ENCODE results near the gene NCK2. TPM values are rescaled to one million over a fixed set of nuclear protein-coding genes. Genes with fewer than 3 reads are reported as not detected.
"Not testable (repeated sequence)": the region's sequence is repeated elsewhere in the genome, so short reads cannot be mapped to it uniquely, and the experiment has no call there.

Gene NCK2
- total RNA-seq, 1 experiment from 2014 or later: 51.3 TPM

DNA sequence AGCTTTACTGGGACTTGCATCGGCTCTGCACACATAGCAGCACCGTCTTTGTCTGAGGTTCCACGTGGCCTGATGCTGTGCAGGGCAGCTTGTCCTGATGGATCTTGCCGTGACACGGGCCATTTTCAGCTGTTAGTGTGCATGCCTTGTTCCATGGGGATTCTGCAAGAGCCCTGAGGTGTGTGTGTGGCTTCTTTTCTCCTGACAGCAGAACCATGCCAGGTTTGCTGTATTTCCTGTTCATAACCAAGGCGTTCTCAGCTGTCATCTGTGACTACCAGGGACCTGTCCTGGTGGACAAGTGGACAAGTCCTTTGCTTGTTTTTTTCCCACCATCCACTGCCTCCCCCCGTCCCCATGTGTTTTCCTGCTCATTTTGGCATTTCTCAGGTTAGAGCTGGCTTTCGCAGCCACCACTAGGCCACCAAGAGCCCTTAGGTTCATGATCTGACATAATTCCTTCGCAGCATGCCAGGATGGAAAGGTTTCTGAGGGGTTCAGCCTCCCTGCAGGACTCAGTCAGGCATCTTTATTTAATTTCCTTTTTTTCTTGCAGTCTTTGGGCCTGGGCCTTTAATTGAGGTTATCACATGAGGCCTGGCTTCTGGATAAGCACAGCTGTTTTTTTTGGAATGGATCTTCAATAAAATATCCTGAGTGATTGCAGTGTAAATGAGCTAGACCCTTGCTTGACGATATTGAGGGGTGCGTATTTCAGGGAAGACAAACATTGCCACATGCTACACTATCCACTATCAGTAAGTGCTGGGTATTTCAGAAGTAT is 139.4 kb downstream of the NCK2 start:
- no peak for DNase-seq (ENCODE audit: low read depth)

DNA sequence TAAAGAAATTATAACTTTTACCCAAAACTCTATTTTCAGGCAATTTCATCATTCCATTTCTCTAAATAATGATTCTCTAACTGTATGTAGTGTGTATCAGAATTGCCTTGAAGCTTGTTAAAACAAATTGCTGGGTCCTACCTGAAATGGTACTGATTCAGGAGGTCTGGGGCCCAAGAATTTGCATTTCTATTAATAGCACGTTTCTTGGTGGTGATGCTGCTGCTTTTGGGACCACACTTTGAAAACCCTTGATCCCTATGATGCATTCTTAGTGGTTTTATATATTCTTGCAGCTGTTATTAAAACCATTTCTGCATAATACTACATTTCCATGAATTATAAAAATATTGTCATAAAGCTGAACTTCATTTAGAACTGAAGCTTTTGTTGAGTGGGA is 140.7 kb downstream of the NCK2 start:
- DNase-seq (ENCODE audit: low read depth): no peak

DNA sequence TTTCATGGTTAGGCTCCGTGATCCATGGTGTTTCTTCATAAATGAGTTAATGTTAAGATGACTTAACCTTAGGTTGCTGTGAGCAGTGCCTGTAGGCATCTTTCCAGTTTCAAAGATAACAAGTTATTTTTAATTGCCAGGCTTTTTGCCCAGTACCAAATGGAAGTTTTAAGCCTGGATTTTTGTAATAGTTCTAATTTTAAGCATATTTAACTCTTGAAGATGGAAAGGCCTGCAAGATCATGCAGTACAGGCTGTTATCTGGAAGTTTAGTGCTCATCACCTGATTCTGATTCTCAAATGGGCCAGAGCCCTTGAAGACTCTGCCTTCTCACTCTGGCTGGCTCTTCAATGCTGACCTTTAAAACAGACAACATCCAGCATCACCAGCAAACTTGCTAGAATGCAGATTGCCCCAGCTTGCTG is 141.3 kb downstream of the NCK2 start:
- no peak for DNase-seq (ENCODE audit: low read depth)

DNA sequence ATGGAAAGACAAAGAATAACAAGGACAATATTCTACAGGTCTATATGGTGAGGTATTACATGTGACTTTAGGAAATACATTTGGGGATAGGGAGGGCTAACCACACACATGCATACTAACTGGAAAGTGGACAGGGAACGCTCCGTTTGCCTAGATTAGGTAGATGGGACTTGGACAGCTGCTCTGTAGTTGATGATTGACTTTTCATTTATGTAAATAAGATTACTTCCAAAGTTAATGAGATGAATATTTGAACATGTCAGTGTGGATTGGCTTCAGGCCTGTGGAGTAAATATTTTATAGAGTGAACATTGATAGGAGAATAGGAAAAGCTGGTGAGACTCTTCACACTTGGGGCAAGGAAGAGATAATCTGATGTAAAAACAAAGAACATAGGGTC is 142.0 kb downstream of the NCK2 start:
- no peak for DNase-seq (ENCODE audit: low read depth)

DNA sequence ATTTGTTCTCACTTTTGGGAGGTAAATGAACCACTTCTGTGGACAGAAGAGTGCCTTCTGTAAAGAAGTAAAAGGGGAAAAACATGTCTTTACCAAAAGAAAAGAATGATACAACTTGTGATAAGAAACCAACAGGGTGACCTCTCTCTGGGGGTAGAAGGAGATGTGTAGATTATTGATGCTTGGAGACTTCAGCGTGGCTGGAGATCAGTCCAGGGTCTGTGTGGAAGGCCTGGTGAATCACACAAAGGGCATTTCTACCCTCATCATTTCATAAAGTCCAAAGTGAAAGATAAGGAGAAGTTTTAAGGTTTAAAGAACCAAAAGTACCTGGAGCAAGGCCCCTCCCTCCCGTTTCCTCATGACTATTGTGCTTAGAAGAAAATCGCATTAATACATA is 142.5 kb downstream of the NCK2 start:
- no peak for DNase-seq (ENCODE audit: low read depth)

DNA sequence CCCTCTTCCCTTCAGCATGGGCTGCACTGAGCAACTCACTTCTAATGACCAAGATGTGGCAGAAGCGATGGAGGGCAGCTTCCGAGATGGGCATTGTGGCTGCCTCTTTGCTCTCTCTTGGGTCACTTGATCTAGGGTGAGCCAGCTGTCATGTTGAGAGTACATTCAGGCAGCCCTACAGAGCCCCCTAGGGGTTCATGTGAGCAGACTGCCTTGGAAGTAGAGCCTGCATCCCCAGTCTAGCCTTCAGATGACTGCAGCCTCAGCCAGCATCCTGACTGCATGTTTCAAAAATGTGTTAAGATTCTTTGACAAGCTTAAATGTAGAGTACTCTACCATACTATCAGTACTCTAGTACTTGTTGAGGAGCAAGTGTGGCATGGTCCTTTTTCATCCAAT is 143.9 kb downstream of the NCK2 start:
- DNase-seq (ENCODE audit: low read depth): peak; percentile 26

DNA sequence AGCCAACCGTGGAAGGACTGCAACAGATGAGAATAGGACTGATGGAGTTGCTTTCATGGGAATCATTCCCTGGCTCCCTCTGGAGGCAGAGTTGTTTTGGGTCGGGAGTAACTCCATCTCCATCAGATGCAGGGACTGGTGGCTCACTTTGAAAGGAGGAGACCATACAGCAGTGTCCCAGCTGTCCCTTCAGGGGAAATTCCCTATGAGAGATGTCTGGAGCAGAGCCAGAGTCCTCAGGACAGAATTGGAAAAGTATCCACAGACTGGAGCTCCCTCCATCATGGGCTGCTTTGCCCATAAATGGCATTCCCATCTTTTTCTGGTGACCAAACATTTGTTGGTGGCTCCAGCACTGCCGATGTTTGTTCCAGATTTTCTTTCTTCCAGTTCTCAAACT is 144.3 kb downstream of the NCK2 start:
- DNase-seq (ENCODE audit: low read depth): no peak

DNA sequence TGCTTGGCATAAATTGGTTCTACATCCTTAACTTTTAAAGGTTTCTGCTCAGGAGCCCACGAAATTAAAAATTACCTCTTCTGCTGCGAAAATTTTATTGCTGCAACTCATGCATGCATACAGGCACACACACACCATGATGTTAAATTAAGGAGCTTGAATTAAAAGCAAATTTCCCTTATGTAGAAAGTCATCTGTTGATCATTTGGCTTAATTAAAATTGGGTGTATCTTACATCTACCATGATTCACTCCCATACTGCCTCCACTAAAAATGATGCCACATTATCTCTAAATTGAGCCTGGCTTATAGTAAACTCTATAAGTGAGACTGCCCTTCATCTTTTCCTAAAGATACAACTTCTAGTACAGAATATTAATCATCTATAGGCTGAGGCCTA is 145.4 kb downstream of the NCK2 start:
- DNase-seq (ENCODE audit: low read depth): no peak

DNA sequence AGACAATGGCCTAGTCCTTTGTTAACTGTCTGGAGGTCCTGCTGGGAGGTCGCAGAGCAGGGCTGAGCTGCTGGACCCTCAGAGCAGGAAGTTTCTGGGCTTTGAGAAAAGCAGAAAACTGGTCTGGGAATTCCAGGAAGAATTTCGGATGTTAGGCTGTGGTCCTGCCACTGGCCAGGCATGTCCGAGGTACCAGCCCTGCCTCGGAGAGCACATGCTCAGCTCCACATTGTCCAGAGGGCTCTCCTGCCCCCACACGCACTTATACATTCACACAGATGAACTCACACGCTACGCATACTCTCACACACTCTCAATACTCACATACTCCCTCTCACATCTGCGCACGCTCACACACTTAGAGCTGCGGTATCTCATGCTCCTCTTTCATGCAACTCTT is 146.1 kb downstream of the NCK2 start:
- no peak for DNase-seq (ENCODE audit: low read depth)

DNA sequence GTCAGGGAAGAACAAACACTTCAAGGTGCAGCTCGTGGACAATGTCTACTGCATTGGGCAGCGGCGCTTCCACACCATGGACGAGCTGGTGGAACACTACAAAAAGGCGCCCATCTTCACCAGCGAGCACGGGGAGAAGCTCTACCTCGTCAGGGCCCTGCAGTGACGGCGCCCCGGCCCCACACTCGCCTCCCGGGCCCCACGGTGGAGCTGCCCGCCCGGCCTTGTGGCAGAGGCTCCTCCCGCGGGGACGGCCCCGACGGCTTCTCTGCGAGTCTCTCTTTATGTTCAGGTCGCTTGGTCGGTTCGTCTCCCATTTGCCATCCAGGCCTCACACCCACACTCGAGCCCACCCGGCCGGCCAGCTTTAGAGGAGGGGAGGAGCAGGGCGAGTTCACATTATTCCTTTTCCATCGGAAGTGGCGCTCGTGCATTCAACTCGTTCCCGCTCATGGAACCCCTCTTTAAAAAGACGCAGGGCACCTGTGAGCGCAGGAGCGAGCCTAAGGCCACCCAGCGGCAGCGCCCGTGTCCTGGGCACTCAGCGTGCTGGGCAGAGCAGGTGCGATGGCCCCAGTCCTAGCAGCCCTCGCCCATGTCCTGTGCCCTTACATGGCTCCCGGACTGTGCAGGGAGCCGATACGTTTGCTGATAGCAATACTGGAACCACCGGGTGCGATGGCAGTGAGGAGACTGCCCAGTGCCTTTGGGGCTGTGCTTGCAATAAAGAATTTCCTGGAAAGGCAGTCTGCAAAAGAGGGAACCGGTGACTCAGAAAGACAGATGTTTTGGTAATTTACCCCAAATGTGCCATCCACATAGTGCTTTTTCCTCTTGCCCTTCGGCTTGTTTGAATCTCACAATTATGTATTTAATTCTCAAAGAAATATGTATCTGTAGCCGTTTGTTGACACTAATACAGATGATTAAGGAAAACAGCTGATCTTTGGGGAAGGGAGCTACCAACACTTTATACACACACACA is 148.6 kb downstream of the NCK2 start:
- DNase-seq (ENCODE audit: low read depth): no peak

DNA sequence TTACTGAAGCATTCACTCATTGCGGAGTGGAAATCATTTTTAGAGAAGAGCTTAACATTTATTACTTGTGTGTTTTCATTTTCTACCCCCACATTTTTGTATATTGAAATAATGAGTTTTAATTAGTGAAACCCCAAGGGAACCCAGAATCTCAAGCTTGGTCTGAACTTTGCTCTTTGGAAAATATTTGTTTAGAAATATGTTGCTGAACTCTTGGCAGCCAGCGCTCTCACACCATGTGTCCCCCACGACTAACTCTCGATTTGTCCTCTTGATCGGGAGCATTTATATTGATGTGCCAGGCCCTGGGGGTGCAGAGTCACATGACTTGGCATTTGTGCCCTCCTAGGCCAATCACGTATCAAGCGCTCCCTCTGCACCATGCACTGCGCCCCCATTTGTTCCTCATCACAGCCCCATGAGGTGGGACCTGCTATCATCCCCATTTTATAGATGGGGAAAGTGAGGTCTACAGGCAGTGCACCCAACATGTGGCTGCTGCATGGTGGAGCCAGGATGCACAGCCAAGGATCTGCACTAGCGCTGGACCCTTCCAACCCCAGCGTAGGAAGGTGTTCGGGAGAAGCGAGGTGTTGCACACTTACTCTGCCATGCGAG is 149.7 kb downstream of the NCK2 start:
- no peak for DNase-seq (ENCODE audit: low read depth)

DNA sequence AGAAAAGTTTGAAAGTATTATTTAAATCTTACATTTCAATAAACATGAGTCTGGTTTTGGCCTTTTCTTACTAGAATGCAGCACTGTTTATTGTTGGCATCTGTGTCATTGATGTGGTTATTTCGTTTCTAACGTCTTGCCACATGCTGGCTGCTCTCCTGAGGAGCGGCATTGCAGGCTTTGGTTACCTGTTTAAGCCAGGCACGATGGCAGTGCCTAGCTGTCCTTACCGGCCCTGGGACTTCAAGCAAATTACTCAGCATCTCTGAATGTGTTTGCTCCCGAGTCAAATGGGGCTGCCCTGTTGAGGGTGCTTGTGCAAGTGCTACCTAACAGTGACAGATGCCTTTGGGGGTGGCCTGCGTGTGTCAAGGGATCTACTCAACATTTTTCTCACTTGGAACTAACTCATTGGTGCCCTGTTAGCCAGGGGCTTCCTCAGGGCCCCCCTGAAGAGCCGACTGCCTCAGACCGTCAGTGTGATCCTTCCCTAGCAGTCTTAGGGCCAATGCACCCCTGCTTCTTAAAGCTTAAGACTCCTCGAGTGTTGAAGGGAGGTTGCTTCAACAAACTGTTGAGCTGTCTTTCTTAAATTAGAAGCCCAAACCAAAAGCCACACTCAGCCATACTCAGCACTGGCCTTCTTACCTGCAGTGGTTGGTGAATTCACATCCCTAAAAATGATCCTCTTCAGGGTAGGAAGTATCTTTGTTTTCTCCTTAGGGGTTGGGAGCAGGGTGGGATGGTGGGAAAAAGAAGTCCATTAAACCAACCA is 151.5 kb downstream of the NCK2 start:
- DNase-seq (ENCODE audit: low read depth): no peak

DNA sequence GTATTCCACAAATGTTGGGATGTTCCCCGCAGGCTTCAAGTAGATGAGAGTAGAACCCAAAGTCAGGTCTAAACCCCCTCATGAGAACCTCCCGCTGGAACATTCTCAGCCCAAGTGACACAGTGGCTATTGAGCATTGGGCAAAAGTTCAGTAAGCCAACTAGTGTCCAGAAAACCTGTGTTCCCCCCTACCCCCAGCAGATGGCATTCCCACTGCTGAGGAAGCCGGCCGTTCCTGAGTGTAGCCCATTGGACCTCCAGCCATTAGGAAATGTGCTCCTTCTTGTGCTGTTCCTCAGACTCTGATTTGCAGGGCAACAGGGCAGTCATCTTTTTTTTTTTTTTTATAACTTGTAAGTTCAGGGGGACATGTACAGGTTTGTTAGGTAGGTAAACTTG is 152.1 kb downstream of the NCK2 start:
- DNase-seq (ENCODE audit: low read depth): no peak

DNA sequence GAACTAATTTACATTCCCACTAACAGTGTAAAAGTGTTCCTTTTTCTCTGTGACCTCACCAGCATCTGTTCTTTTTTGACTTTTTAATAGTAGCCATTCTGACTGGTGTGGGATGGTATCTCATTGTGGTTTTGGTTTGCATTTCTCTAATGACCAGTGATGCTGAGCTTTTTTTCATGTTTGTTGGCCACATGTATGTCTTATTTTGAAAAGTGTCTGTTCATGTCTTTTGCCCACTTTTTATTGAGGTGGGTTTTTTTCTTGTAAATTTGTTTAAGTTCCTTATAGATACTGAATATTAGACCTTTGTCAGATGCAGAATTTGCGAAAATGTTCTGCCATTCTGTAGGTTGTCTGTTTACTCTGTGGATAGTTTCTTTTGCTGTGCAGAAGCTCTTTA is 153.0 kb downstream of the NCK2 start:
- DNase-seq (ENCODE audit: low read depth): not testable (repeated sequence)

DNA sequence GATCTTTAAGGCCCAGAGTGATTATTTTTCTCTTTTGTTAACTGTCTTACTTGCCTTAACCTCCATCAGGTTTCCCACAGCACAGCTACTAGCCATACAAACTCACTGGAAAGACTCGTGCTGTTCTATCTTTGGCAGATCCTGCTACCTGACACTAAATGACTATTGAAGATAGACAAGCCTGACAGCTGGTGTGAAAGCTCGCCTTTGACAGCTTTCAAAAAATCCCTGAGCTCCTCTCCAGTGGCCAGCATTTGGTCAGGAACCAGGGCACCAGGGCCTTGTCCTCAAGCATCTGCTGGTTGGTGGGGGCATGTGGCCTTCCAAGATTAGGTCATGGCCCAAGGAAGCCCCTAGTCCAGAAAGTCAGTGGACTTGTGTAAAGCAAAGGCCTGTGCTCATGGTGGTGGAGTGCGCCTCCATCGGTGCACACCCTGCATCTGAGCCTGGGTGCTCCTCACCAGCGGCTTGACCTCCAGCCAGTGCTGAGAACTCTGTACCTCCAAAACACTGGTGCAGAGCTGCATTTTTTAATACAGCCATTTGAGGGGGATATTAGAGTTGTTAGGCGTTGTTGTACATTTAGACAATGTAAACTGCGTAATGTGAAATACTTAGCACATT is 158.5 kb downstream of the NCK2 start:
- no peak for DNase-seq (ENCODE audit: low read depth)

DNA sequence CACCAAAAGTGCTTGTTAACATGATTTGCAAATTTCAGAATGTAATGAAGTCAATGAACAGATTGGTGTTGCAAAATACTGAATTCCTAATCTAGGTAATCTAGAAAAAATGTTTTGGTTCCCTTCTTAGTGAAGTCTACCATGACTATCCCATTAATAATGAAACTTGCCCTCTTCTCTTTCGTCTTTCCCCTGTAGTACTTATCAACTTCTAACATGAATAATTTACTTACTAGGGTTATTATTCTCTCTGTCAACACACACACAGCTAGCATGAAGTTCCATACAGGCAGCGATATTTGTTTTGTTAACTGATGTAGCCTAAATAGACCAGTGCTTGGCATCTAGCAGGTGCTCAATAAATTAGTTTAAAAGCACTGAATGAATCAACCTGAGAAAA is 160.2 kb downstream of the NCK2 start:
- no peak for DNase-seq (ENCODE audit: low read depth)

DNA sequence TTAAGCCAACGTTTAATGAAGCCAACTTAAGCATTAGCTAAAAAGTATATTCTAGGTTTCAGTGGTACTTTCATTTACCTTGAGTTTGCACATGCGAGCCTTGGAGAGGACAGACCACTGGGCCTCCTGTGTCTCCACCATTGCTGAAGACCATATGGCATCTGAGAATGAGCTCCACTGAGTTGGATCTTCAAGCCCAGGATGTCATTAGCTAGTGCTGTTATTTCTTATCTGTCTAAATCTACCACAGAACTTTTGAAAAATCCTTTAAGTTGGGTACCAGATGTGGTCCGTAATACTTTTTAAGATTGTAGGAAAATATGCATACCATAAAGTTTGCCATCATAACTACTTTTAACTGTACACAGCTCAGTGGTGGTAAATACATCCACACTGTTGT is 161.8 kb downstream of the NCK2 start:
- no peak for DNase-seq (ENCODE audit: low read depth)

DNA sequence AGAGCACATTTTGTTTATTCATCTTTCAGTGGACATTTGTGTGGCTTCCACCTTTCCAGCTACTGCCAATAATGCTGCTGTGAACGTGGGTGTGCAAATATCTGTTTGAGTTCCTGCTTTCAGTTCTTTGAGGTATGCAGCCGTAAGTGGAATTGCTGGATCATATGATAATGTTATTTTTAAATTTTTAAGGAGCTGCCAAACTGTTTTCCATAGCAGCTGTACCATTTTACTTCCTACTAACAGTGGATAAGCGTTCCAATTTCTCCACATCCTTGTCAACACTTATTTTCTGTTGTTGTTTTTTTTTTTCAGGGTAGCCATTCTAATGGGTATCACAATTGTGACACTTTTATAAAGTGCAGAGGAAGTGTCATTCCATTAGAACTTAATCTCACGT is 162.5 kb downstream of the NCK2 start:
- no peak for DNase-seq (ENCODE audit: low read depth)

DNA sequence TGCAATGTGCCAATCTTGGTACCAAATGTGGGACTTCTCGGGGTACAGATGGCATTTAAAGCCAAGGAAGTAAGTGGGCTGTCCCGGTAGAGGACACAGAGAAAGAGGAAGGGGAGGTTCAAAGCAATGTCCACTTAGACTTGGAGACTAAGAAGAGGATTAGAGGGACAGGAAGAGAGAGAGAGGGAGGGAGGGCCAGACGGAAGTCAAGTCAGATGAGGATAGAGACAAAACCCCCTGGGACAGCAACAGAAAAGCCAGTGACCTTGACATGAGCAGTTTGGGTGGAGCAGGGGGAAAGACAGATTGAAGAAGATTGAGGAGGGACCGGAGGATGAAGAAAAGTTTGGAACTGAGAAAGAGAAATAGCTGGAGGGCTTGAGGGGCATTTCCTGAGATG is 164.5 kb downstream of the NCK2 start:
- DNase-seq (ENCODE audit: low read depth): no peak

DNA sequence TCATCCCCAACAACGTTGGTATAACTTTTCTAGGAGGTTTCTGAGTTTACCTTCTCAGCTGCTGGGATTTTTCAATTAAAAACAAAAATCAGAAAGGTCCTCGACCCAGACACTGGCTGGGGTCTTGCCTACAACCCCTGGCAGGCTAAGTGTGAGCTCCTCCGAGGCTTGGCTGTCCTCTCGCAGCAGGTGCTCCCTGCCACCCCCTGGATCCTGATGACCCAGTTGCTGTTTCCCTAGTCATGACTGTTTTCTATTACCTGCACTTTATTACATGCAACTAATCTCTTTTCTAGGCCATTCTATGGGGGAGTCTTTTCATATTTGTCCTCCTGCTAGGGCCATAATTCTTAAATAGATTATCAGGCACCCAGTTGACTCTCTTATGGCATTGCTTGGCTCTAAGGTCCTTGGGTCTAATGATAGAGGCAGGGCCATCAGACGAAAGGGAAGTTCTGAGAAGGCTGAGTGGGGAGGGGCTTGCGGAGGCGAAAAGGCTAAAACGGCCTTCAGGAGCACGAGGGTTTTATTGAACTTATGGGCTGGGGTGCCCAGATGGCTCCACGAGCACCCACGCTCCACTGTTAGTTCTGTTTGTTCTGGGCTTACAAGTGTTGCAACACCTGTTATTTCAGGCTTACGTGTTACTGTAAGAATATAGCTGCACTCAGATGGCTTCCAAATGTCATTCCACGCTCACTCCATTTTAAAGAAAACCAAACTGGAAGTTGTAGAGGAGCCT is 166.0 kb downstream of the NCK2 start:
- DNase-seq (ENCODE audit: low read depth): no peak
